OCI-LY1 (cell line): ENCODE results near the gene GFOD1.

Source experiments
- EZH2 ChIP-seq: fragments of 200-600 bp; sonication (generic), shearing (Covaris generic); IDR thresholded peaks from 2 replicates; pipeline ENCODE4 v1.8.0; 2017; ENCODE audit warnings: borderline replicate concordance, mixed run types, mild to moderate bottlenecking, antibody characterized with exemption, low read length, moderate library complexity, mixed read lengths
- TF ChIP-seq, protein P1 (sequence below): fragments of 200-600 bp; sonication (generic), shearing (Covaris generic); IDR thresholded peaks from 2 replicates; pipeline ENCODE4 v1.5.1; 2017; ENCODE audit warnings: mild to moderate bottlenecking, antibody characterized with exemption, low read length, moderate library complexity, mixed read lengths

DNA sequence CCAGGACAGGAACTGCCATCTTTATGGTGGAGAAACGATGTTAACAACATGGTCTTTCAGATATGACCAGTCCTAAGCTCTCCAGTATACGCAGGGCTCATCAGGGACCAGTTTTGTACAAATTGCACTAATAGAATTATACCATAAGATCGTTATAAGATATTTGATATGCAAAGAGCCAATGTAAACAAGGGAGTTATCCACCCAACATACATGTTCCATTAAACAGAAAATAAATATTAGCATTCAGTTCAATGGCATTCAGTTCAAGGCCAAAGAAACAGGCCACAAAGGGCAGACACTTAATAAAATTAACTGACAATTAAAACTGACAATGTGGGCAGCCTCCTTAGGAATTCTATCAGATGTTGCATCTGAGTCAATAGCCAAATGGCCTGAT is 2.6 kb downstream of the GFOD1 start:
- TF ChIP-seq, protein P1, sequence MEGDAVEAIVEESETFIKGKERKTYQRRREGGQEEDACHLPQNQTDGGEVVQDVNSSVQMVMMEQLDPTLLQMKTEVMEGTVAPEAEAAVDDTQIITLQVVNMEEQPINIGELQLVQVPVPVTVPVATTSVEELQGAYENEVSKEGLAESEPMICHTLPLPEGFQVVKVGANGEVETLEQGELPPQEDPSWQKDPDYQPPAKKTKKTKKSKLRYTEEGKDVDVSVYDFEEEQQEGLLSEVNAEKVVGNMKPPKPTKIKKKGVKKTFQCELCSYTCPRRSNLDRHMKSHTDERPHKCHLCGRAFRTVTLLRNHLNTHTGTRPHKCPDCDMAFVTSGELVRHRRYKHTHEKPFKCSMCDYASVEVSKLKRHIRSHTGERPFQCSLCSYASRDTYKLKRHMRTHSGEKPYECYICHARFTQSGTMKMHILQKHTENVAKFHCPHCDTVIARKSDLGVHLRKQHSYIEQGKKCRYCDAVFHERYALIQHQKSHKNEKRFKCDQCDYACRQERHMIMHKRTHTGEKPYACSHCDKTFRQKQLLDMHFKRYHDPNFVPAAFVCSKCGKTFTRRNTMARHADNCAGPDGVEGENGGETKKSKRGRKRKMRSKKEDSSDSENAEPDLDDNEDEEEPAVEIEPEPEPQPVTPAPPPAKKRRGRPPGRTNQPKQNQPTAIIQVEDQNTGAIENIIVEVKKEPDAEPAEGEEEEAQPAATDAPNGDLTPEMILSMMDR: no peak
- TF ChIP-seq EZH2: no peak
